Stimulated activated CD8-positive, alpha-beta memory T cell treated with anti-CD3 and anti-CD28 coated beads, Interleukin-15, amount 100 ng/mL, for 4 hours (primary cell): ENCODE data around the gene TTC22.

Experiments
- DNase-seq, 2 donors: peaks; one replicate each; pipeline ENCODE4 v3.0.0-alpha.2; 2020; ENCODE audit warnings: low read depth in 2 of 2

The TTC22 gene

DNA sequence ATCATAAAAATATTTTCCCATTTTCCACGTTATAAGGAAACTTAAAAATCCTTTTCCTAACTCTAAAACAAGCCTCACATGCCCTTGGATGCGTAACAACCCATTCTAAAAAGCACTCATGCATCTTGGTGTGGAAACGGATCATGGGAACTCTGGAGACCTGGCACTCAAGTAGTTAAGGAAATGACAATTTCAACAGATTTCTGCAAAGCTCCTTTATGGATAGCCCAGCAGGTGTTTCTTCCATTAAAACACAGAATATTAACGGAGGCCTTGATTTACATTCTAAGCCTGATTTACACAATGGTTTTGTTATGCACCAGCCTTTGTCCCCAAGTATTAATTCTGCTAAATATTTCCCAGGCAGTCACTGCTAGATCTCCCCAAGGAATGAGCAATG lies 49.7 kb downstream of the TTC22 start:
- DNase-seq = no peak

DNA sequence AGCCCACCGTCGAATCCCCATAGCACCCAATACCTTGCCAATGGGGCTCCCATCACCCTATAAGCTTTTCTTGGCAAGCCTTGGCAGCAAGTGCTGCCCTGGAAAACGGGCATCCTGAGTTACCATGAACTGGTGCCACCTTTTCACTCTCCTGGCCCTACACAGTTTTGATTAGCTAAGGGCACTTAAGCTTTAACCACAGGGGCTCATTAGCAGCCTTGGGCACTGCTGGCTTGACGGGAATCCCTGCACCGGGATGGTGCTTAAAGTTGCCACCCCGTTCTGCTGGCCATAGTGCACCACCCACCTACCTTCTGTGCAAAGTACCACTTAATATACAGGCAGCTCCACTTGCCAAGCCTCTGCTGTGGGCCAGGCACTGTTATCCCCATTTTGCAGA lies 50.5 kb downstream of the TTC22 start:
- DNase-seq = no peak

DNA sequence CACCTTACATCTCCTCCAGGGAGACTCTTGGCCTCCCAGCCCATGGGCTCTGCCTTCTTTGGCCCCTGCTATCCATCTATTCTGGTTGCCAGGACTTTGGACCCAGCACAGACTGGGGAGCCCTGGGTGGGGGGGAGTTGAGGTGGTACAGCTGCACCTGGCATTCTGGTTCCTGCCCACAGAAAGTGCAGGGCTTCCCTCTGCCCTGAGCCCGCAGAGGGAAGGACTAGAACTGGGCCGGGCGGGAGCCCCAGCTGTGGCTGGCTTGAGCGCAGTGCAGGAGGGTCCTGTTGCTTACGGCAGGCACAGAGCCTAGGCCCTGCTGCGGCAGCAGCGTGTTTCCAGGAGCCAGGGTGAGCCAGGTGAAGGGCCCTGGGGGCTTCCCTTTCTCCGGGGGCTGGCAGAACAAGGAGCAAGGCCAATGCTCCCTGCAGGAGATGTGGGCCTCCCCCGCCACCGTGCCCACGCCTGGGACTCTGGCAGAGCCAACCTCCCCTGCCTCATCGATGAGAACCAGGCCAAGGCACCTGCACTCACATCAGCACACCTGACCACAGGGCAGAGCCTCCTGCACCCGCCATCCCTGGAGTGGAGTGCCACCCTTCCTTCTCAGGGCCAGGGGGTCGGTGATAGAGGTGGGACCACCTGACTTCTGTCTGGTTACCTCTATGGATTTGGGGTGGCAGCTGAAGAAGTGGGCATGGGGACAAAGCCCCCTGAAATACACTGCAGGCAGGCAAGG lies 52.9 kb downstream of the TTC22 start:
- no peak for DNase-seq

DNA sequence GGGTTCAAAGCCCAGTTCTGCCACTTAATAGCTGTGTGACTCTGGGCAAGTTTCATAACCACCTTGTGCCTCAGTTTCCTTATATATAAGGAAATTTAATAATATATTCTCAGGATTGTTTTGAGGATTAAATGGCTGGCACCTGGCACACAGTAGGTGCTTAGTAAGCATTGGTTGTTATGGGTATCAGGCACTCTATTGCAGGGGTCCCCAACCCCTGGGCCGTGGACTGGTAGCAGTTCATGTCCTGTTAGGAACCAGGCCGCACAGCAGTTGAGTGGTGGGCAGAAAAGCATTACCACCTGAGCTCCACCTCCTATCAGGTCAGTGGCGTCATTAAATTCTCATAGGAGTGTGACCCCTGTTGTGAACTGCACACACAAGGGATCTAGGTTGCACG lies 55.3 kb downstream of the TTC22 start:
- no peak for DNase-seq

DNA sequence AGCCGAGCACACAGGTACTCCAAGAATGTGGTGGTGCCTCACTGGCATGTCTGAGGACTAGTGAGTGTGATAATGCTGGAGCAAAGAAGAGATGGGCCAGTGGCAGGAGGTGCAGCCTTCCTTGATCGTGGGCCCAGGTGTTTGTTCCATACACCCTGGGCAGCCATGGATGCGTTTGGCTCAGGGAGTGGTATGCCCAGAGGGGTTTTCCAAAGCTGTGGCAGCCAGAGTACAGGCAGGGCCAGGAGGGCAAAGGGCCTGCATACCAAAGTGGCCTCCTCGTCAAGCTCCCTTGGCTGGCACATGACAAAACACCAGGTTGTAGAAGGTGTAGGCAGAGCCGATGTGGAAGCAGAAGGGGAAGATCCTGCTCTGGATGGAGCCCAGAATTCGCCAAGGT lies 55.8 kb downstream of the TTC22 start:
- DNase-seq = no peak

DNA sequence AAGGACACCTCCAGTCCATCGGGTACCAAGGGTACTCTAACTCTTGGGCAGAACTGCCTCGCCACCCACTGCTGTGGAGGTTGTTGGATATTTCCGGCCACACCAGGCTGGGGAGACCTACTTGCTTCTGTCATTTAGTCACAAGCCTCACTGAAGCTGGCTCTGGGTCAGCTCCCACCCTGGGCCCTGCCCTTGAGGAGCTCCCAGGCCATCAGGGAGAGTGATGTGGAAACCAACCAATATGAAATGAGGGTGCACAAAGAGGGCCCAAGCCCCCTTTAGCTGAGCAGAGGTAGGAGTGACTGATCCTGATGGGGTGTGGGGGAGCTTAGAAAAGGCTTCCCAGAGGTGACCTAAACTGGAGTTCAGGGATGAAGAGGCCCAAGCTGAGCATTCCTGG lies 56.4 kb downstream of the TTC22 start:
- no peak for DNase-seq

DNA sequence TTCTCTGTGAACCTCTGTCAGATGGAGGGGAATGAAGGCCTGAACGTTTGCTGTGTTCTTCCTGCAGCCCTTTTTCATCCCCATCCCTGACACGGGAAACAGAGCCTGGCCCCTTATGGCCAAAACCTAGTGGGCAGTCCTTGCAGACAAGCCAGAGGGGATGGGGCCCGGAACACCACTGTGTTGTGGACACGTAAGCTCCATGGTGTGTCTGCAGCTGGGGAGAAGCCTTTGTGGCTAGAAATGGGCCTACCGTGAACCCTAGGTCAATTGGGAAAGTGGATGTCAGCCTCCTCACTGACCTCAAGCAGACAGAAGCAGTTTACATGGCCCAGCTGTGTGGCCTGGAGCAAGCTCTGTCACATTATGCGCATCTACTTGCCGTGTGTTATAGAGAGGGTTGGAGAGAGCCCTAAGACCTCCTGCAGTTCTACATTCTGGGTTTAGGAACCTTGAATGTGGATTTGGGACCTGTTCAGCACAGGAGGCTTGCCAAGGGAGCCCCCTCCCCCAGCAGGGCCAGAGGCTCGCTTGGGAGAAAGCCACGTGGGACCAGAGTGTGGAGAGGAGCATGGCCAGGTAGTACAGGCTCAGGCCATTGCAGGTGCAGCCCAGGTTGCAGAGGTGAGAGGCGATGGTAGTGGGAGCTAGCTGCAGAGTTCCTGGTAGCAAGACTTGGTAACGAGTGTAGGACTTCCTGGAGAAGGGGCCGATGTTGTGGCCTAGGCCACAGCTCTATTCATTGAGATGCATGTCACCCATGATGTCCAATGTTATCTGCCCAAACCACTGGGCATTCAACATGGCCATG lies 57.5 kb downstream of the TTC22 start:
- no peak for DNase-seq

DNA sequence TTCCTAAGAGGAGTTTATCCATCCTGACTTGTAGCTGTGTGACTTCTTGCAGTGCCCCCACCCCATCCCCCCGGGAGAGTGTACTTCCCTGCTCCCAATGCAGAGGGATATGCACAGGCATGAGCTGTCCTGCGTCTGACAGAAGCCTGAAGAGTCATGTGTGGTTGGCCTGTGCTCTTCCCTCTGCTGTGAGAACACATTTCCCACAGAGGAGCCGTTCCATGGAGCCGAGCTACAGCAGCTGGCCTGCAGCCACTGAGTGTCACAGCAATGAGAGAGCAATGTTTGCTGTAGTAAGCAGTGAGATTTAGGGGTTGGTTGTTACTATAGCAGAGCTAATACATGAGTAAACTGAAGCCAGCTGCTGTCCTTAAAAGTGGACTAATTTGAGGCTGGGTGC lies 58.8 kb downstream of the TTC22 start:
- DNase-seq = no peak

DNA sequence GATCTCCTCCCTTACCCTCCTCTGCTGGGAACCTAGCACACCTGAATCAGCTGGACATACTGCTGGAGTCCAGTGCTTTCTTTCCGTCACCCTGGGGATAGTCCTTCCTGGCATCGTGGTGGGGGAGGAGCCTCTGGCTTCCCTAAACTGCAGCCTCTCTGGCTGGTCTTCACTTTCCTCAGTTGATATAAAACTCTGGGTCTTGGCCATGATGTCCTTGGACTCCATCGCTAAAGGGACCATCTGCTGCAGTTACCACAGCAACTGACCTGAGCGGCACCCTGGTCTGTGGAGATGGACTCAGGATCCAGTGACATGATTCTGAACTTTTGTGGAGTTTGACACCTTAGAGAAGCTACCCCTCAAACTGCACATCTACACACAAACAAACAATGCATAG lies 59.6 kb downstream of the TTC22 start:
- no peak for DNase-seq

DNA sequence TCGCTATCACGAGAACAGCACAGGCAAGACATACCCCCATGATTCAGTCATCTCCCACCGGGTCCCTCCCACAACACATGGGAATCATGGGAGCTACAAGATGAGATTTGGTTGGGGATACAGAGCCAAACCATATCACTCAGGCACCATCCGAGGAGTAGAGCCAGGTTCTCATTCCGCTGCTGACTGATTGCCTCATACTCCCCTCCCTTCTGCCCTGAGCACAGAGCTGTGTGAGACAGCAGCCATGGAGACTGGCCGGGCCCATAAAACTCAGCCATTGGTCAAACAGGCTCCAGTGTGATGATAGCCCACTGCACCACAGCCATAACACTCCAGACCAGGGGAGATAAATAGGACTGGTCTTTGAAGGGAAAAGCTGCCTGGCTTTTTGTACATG lies 62.9 kb downstream of the TTC22 start:
- DNase-seq = no peak

DNA sequence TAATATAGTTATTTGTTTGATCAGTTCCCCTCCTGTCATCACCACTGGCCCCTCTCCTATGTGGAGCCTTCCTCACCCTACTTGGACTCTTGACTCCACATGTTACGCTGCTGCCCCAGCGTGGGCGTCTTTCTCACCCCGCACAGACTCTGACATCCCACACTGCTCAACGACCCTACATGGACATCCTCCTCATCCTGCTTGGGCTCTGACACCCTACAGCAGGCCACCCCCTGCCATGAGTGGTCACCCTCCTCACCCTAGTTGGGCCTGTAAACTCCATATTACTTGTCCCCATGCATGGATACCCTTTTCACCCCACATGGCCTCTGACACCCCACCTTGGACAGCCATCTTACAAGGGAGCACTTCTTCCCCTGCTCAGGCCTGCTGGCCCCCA lies 64.4 kb downstream of the TTC22 start:
- DNase-seq = no peak
